ENCODE results near the gene SOX6.
"Not testable (repeated sequence)": the region's sequence is repeated elsewhere in the genome, so short reads cannot be mapped to it uniquely, and the experiment has no call there.

SOX6 gene

DNA sequence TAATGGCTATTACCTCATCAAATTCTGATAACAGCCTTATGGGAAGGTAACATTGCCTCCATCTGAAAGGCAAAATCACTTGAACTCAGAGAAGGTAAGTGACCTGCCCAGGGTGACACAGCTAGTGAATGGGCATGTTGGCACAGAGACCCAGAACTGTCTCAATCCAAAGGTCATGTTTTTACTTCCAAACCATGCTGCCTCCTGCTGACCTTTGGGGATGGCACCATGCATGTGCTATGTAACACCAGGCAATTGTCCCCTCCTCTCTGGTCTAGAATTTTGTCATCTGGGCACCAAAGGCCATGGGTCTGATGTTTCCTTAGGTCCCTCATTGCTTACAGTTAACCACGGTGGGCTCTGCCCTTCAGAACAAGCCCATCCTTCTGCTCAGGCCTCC, 417.4 kb downstream of the SOX6 start:
- no peaks in the 10 kb centered on the region for H3K36me3 Mint-ChIP-seq
- no peak overlapping the region for H3K27ac Mint-ChIP-seq
- H3K4me3 Mint-ChIP-seq = no peak overlapping the region
- no peaks in the 10 kb centered on the region for H3K9me3 Mint-ChIP-seq (ENCODE audit: low read depth)
- peaks cover 2% of the 10 kb centered on the region for H3K27me3 Mint-ChIP-seq
- H3K4me1 Mint-ChIP-seq (ENCODE audit: low read depth) = no peaks in the 10 kb centered on the region

DNA sequence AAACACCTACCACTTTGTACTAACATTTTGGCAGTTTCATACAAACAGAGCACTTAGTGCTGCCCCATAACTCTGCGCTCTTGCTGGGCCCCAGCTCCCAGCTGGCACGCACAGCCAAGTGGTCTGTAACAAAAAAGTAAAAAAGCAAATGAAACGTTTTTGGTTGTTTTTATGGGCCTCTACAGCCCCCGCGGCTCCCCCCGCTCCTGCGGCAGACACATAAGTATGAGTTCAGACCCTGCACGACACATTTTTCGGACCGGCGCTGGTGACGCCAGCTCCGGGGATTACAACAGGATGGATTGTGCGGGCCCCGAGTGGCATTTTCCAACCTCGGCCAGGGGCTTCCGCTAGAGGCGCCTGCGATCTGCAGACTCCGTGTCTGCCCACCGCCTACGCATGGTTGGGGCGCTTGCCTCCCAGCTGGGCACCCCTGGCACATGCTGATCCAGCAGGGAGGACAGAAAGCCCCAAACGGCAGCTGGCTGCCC, 418.2 kb downstream of the SOX6 start:
- Mint-ChIP-seq H3K4me1 (ENCODE audit: low read depth) (no peaks in the 10 kb centered on the region), H3K27ac (no peak overlapping the region), H3K4me3 (no peak overlapping the region), H3K36me3 (no peaks in the 10 kb centered on the region), H3K27me3 (peaks cover 5% of the 10 kb centered on the region), H3K9me3 (ENCODE audit: low read depth) (no peaks in the 10 kb centered on the region)

DNA sequence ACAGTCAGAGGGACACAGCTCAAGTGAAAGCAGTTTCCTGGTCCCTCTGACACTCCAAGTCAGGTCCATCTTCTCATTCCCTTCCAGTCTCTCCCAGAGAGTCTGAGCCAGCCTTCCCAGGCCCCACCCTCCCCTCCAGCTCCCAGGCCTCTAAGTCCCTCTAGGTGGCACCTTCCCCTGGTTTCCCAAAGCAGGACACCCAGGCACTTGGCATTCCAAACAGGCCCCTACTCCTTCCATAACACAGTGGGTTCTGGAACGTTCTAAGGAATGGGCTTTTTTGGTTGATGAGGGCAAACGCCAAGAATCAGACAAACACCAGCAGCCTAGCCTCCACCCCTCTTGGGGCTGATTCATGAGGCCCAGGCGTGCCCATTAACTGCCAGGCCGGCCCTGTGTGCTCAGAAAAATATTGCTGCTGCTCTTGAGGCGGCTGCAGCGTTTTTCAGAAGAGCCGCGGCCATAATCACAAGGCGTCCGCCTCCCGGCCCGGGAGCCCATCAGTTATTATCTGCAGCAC, 418.7 kb downstream of the SOX6 start:
- no peak overlapping the region for H3K4me3 Mint-ChIP-seq
- H3K27me3 Mint-ChIP-seq = peaks cover 5% of the 10 kb centered on the region
- no peaks in the 10 kb centered on the region for H3K36me3 Mint-ChIP-seq
- no peaks in the 10 kb centered on the region for H3K9me3 Mint-ChIP-seq (ENCODE audit: low read depth)
- no peak overlapping the region for H3K27ac Mint-ChIP-seq
- H3K4me1 Mint-ChIP-seq (ENCODE audit: low read depth) = no peaks in the 10 kb centered on the region

DNA sequence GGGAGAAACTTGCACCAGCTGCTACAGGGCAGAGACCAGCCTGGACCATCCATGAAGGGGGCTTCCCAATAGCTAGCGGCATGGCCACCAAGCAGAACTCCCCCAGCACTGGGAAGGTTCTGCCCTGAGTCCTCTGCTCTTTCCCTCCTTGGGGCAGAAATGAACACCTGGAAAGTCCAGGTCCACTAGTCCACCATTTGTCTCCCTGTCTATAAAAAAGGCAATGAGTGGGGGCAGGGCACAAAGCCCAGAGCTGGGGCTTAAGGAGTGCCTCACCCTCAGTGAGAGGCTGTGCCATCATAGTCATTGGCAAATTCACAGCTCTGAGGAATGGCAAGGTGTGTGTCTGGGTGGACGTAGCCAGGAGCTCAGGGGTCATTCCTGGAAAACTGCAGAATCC, 420.3 kb downstream of the SOX6 start:
- Mint-ChIP-seq H3K4me3 (no peak overlapping the region), H3K36me3 (no peaks in the 10 kb centered on the region), H3K27me3 (peaks cover 5% of the 10 kb centered on the region), H3K4me1 (ENCODE audit: low read depth) (no peaks in the 10 kb centered on the region), H3K9me3 (ENCODE audit: low read depth) (peaks cover 6% of the 10 kb centered on the region), H3K27ac (no peak overlapping the region)

DNA sequence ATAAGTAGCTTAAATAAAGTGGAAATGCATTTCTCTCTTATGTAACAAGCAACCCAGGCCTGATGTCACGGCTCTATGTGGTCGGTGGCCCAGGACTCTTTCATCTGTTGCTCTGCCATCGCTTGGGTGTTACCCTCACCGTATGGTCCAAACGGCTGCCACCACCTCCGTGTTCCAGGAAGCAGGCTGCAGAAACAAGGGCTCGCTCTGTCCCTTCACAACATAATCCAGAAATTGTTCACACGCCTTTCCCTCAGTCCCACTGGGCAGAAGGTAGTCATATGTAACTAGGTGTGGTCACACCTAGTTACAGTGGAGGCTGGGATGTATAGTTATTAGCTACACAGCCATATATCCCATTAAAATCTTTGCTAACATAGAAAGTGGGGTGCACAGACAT, 421.0 kb downstream of the SOX6 start:
- Mint-ChIP-seq H3K27me3 (peaks cover 5% of the 10 kb centered on the region), H3K4me1 (ENCODE audit: low read depth) (no peaks in the 10 kb centered on the region), H3K36me3 (no peaks in the 10 kb centered on the region), H3K27ac (no peak overlapping the region), H3K4me3 (no peak overlapping the region), H3K9me3 (ENCODE audit: low read depth) (peaks cover 8% of the 10 kb centered on the region)

DNA sequence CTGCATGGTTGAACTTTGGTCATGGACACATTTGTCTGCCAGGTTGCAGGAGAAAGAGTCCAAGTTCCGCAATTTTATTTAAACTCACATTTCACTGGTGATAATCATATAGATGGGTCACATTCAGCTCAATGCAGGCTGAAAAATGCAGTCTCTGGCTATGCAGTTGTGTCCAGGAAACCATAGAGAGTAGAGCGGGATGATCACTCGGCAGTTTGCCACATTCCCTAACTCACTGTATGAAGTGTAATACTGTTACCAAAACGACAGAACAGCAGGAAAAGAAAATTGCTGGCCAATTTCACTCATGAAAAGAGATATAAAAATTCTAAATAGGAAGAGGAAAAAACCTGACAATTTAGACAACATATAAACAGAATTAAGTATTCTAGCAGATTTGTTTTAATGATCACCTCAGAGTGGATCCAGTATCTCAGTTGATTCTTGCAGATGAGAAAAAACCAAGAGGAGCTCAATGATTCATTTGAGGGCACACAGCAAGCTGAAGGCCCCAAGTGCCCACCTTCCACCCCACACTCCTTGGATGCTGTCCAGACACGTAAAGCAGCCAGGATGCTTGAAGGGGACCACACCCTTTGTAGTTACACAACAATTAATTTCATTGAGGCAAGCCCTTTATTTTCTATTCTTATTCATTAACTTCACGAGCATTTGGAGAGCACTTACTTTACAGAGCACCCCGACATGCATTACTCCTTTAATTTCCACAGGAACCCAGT, 422.3 kb downstream of the SOX6 start:
- H3K27ac Mint-ChIP-seq = no peak overlapping the region
- no peak overlapping the region for H3K4me3 Mint-ChIP-seq
- peaks cover 8% of the 10 kb centered on the region for H3K9me3 Mint-ChIP-seq (ENCODE audit: low read depth)
- H3K4me1 Mint-ChIP-seq (ENCODE audit: low read depth) = no peaks in the 10 kb centered on the region
- H3K27me3 Mint-ChIP-seq = peaks cover 3% of the 10 kb centered on the region
- H3K36me3 Mint-ChIP-seq = no peaks in the 10 kb centered on the region

DNA sequence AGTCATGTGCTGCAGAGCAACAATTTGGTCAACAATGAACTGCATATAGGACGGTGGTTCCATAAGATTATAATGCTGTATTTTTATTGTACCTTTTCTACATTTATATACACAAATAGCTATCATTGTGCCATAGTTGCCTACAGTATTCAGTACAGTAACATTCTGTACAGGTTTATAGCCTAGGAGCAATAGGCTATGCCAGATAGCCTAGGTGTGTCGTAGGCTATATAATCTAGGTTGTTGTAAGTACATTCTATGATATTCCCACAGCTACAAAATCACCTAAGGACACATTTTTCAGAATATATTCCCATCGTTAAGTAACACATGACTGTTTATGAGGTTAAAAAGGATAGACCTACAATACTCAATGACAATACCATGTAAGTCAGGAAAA, 423.9 kb downstream of the SOX6 start:
- Mint-ChIP-seq H3K4me1 (ENCODE audit: low read depth) (no peaks in the 10 kb centered on the region), H3K36me3 (no peaks in the 10 kb centered on the region)

DNA sequence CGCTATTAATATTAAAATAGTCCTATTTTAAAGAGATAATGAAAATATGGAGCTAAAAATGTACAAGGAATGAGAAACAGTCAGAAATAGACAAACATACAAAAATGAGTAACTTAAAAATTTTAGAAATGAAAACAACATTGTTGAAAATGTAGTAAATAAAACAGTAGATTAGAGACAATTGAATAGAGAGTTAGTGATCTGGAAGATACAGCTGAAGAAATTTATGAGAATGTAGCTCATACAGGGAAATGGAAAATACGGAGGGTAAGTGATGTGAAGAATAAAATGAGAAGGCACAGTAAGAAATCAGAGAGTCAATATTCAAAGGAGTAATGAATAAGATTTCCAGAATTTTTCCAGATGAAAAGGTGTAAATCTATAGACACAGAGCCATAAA, 424.8 kb downstream of the SOX6 start:
- H3K9me3 Mint-ChIP-seq (ENCODE audit: low read depth) = peaks cover 8% of the 10 kb centered on the region
- no peaks in the 10 kb centered on the region for H3K36me3 Mint-ChIP-seq
- H3K4me3 Mint-ChIP-seq = no peak overlapping the region
- peaks cover 3% of the 10 kb centered on the region for H3K27me3 Mint-ChIP-seq
- no peaks in the 10 kb centered on the region for H3K4me1 Mint-ChIP-seq (ENCODE audit: low read depth)
- H3K27ac Mint-ChIP-seq = no peak overlapping the region

More for the DNA sequence above, 423.9 kb downstream of the SOX6 start:
- H3K4me3 Mint-ChIP-seq = no peak overlapping the region
- H3K27me3 Mint-ChIP-seq = peaks cover 3% of the 10 kb centered on the region
- peaks cover 8% of the 10 kb centered on the region for H3K9me3 Mint-ChIP-seq (ENCODE audit: low read depth)
- no peak overlapping the region for H3K27ac Mint-ChIP-seq

DNA sequence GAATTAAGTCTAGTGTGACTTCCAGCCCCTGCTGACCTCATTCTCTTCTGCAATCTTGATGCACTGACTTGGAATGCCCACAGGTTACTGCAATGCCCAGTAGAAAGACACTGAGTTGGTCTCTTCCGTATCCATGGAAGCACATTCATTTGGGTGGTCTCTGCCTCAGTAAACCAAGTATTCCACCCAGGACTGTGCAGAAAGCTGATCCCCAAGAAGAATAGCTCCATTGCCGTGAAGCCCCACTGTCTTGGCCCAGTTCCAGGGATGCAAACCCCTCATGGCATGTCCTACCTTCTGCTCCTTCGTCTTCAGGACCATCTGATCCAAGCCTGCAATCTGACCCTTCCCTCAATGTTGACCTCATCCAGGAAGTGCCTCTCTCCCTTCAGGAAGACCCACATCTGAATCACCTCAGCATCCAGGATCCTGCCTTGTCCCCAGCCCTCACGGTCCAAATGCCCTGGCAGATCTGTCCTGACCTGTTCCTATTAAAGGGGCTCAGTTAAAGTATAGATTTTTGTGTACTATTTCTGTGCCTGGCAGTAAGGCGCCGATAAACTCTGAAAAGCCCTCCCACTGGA, 425.8 kb downstream of the SOX6 start:
- peaks cover 8% of the 10 kb centered on the region for H3K9me3 Mint-ChIP-seq (ENCODE audit: low read depth)
- no peak overlapping the region for H3K4me3 Mint-ChIP-seq
- no peaks in the 10 kb centered on the region for H3K36me3 Mint-ChIP-seq
- H3K27ac Mint-ChIP-seq = no peak overlapping the region
- peaks cover 3% of the 10 kb centered on the region for H3K27me3 Mint-ChIP-seq
- no peaks in the 10 kb centered on the region for H3K4me1 Mint-ChIP-seq (ENCODE audit: low read depth)

DNA sequence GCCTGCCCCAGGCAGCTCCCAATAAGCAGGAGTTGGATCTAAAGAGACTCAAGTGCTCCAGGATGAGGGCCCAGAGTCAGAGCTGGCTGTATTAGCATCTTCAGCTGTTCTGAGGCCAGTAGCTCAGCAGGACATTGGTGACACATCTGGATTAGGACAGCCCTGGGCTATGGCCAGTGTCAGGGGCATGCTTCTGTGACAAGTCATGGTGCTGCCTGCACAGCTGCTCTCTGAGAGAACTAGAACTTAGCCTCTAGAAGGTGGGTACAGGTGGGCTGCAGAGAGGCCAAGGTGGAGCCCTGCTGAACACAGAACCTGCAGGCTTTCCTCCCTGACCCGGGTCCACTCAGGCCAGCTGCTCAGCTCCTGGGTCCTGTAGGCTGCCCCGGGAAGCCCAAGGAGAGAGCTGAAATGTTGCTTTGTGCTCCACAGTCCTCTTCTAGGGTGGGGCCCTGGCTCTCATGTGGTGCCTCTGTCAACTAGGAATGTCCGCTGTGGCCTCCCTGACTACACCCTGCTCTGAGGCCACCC, 426.9 kb downstream of the SOX6 start:
- no peak overlapping the region for H3K27ac Mint-ChIP-seq
- peaks cover 8% of the 10 kb centered on the region for H3K9me3 Mint-ChIP-seq (ENCODE audit: low read depth)
- H3K27me3 Mint-ChIP-seq = peaks cover 3% of the 10 kb centered on the region
- no peaks in the 10 kb centered on the region for H3K36me3 Mint-ChIP-seq
- H3K4me1 Mint-ChIP-seq (ENCODE audit: low read depth) = no peaks in the 10 kb centered on the region
- H3K4me3 Mint-ChIP-seq = no peak overlapping the region

DNA sequence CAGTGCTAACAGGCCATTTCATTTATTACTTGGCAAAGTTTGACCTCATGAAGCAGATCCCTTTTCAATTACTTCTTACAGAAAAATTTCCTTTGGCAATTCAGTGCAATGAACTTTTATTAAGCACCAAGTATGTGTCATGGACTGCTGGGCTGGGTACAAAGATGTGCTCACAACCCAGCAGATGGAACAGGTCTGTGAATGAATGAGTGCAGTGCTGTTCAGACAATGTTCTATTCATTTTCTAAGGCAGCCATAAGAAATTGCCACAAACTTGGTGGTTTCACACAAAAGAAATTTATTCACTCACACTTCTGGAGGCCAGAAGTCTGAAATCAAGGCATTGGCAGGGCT, 428.5 kb downstream of the SOX6 start:
- Mint-ChIP-seq H3K4me1 (ENCODE audit: low read depth) (no peaks in the 10 kb centered on the region), H3K27me3 (no peaks in the 10 kb centered on the region), H3K4me3 (no peak overlapping the region), H3K27ac (no peak overlapping the region), H3K36me3 (no peaks in the 10 kb centered on the region), H3K9me3 (ENCODE audit: low read depth) (peaks cover 8% of the 10 kb centered on the region)

DNA sequence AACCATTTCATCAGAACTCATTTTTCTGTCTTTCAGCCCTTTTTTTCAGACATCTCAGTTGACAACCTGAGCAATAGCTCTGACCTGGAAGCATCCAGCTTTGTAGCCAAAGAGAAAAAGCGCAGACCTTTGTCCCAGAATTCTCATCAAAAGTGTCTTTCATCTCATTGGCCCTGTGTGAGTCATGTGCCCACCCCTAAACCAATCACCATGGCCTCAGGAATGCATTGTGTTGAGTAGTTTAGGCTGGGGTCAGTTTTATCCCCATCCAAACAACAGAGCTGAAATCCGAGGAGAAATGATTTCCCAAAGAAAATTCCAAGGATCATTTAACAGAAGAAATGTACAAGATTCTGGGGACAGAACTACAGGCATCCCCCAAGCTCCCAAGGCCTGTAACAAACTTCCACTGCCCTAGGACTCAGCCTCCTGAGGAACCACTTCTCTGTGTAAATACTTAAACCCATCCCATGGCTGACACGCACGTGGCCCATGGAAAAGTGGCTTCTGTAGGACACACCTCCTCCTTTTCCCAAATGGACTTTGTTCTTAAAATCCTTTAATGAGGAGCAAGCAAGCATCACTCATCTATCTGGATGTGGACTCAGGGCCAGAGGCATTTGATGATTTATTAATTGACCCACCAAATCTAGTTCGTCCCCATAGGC, 429.0 kb downstream of the SOX6 start:
- H3K4me3 Mint-ChIP-seq = no peak overlapping the region
- H3K36me3 Mint-ChIP-seq = no peaks in the 10 kb centered on the region
- H3K4me1 Mint-ChIP-seq (ENCODE audit: low read depth) = no peaks in the 10 kb centered on the region
- no peak overlapping the region for H3K27ac Mint-ChIP-seq
- peaks cover 8% of the 10 kb centered on the region for H3K9me3 Mint-ChIP-seq (ENCODE audit: low read depth)
- H3K27me3 Mint-ChIP-seq = no peaks in the 10 kb centered on the region

DNA sequence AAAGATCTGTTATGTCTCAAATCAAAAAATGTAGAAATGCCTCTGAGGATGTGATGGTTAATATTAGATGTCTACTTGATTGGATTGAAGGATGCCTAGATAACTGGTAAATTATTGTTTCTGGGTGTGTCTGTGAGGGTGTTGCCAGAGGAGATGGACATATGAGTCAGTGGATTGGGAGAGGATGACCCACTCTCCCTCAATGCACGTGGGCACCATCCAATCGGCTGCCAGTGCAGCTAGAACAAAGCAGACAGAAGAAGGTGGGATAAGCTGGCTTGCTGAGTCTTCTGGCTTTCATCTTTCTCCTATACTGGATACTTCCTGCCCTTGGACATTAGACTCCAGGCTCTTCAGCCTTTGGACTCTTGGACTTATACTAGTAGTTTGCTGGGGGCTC, 430.3 kb downstream of the SOX6 start:
- no peak overlapping the region for H3K4me3 Mint-ChIP-seq
- peaks cover 1% of the 10 kb centered on the region for H3K27me3 Mint-ChIP-seq
- H3K36me3 Mint-ChIP-seq = no peaks in the 10 kb centered on the region
- H3K27ac Mint-ChIP-seq = no peak overlapping the region
- H3K9me3 Mint-ChIP-seq (ENCODE audit: low read depth) = peaks cover 2% of the 10 kb centered on the region
- H3K4me1 Mint-ChIP-seq (ENCODE audit: low read depth) = no peaks in the 10 kb centered on the region

DNA sequence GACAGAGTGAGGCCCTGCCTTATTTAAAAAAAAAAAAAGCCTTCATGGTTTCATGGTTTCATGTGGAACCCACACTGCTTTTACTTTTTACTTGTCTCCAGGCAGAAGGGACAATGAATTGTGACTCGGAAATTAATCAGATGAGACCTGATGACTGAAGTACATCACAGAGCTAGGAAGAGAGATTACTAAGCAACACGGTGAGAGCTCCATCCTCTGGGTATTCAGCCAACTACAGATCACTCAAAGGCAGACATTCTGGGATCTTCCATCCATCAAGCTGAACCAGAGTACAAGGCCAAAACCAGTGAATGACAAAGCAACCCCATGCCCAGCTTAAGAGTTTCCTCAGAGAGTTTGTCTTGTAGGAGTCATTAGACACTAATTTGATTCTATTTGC, 433.2 kb downstream of the SOX6 start:
- no peak overlapping the region for H3K27ac Mint-ChIP-seq
- H3K27me3 Mint-ChIP-seq = peaks cover 1% of the 10 kb centered on the region
- H3K36me3 Mint-ChIP-seq = no peaks in the 10 kb centered on the region
- no peaks in the 10 kb centered on the region for H3K4me1 Mint-ChIP-seq (ENCODE audit: low read depth)
- no peaks in the 10 kb centered on the region for H3K9me3 Mint-ChIP-seq (ENCODE audit: low read depth)
- no peak overlapping the region for H3K4me3 Mint-ChIP-seq

DNA sequence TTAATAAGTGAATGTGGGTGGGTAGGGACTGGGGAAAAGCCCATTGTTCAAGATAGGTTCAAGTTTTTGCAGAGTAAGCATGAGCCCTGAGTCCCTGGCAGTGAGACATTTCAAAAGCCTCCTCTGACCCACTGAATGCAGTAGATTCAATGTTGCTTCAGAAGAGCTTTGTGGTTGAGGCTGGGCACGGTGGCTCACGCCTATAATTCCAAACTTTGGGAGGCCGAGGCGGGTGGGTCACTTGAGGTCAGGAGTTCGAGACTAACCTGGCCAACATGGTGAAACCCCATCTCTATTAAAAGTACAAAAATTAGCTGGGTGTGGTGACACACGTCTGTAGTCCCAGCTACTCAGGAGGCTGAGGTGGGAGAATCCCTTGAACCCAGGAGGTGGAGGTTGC, 433.6 kb downstream of the SOX6 start:
- not testable (repeated sequence) for H3K9me3 Mint-ChIP-seq (ENCODE audit: low read depth); H3K4me3 Mint-ChIP-seq; H3K36me3 Mint-ChIP-seq; H3K4me1 Mint-ChIP-seq (ENCODE audit: low read depth); H3K27me3 Mint-ChIP-seq; H3K27ac Mint-ChIP-seq
